ENCODE data around the gene CORO7. TPM values are rescaled to one million over a fixed set of nuclear protein-coding genes. Genes with fewer than 3 reads are reported as not detected.
A peak's percentile ranks its signal among the peaks of the same experiment; 100 is the strongest.

CORO7 gene
- total and polyA plus RNA-seq, 9 of the 15 experiments (the other 6 are each of a cell fraction or from before 2014, with no cell fraction given): 0.45 to 77.2 (median 18.7) TPM

- in situ Hi-C loops (cut with MboI): no loop called here
- no peak overlapping the region for H3K4me2 ChIP-seq (ENCODE audit: insufficient read depth, low read length)
- peaks cover 7 to 53% of the 10 kb centered on the region in 2 experiments; a peak in 4 of 5 replicates for H3K4me1 ChIP-seq (replicated peaks in 1 of 2; ENCODE audit: control insufficient read depth in 2 of 2, insufficient read depth in 2 of 2, low read length in 2 of 2)
- ATAC-seq: no peak
- TF ChIP-seq CEBPG (CRISPR knock-in tag; IDR thresholded peaks at IDR 0.05) (no peak), CEBPG (tag; conservative IDR thresholded peaks at IDR 0.05 in 1 of 2, IDR thresholded peaks at IDR 0.05 in 1 of 2) (0 out of 4 replicates have a peak, but pooled peaks of 1 of the 2 experiments have one; percentile 26), CHCHD3 (CRISPR knock-in tag; IDR thresholded peaks at IDR 0.05) (no peak), POLR2G (IDR thresholded peaks at IDR 0.05; ENCODE audit: low read depth, low read length) (peak; percentile 39; the same call in 1 of the 2 replicates), CEBPB (tag; IDR thresholded peaks at IDR 0.05) (peak; percentile 62; the same call in 1 of the 2 replicates)
- TF ChIP-seq, protein P1, sequence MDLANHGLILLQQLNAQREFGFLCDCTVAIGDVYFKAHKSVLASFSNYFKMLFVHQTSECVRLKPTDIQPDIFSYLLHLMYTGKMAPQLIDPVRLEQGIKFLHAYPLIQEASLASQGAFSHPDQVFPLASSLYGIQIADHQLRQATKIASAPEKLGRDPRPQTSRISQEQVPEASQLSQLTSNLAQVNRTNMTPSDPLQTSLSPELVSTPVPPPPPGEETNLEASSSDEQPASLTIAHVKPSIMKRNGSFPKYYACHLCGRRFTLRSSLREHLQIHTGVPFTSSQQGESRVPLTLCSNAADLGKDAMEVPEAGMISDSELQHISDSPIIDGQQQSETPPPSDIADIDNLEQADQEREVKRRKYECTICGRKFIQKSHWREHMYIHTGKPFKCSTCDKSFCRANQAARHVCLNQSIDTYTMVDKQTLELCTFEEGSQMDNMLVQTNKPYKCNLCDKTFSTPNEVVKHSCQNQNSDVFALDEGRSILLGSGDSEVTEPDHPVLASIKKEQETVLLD (IDR thresholded peaks at IDR 0.05): no peak
- H3K4me3 ChIP-seq: no peak overlapping the region
- peaks cover 44% of the 10 kb centered on the region; the same call in 1 of the 3 replicates for H3K36me3 ChIP-seq (ENCODE audit: control insufficient read depth, insufficient read depth, low read length)
- peak overlapping the region in 1 of 2 experiments; percentile 45; a peak in 1 of 4 replicates for H3K9ac ChIP-seq (ENCODE audit: insufficient read depth in 1 of 2, low read depth in 2 of 2, low read length in 2 of 2)
- intact Hi-C loops (cut with micrococcal nuclease): no loop called here
- ChIA-PET CTCF (ENCODE audit: low intra/inter-chr PET ratio) (no interaction called here), POLR2A (interaction anchor here (0.6 to 1.9 kb wide), 7 partner anchors 8 to 503 kb away, joined by 3 to 9 read pairs (median 3); partner anchors contain the start of gene TFAP4)
- no peaks in the 10 kb centered on the region for H3K79me2 ChIP-seq (ENCODE audit: control insufficient read depth, insufficient read depth, low read length)
- BruUV-seq (replicated peaks): no TSS peak
- no peaks in the 10 kb centered on the region for H3K9me1 ChIP-seq (ENCODE audit: control insufficient read depth, insufficient read depth, low read length)
- no peak for FAIRE-seq
- no peaks in the 10 kb centered on the region for H3K9me3 ChIP-seq (replicated peaks; ENCODE audit: control insufficient read depth, insufficient read depth, low read depth, low read length)
- 95% methylated on average over 41 of the region's 59 CpGs for WGBS (ENCODE audit: insufficient coverage, low coverage, missing lambda C conversion rate)
- H2AFZ ChIP-seq (ENCODE audit: low read depth, low read length): no peak overlapping the region
- no peaks in the 10 kb centered on the region for H4K20me1 ChIP-seq (replicated peaks; ENCODE audit: control insufficient read depth, insufficient read depth, low read length)
- H3K27me3 ChIP-seq (ENCODE audit: control insufficient read depth in 2 of 2, insufficient read depth in 2 of 2, low read length in 2 of 2): no peaks in the 10 kb centered on the region
- no peak overlapping the region for H3K27ac ChIP-seq (ENCODE audit: extremely low read depth, low read depth, low read length)
- DNase-seq (ENCODE audit: extremely low read depth in 1 of 4, low spot score in 3 of 4): peak in 2 of 4 experiments; percentile 15
Observed at GRCh38 chr16:4381072-4381934, 35.1 kb downstream of the CORO7 start.

Measured in K562 (cell line).